GM19395 (cell line): ENCODE measurements around the gene PCYT2.

Experiments used
- ATAC-seq: cut with Tn5 transposase; IDR thresholded peaks from one replicate; pipeline ENCODE4 v1.9.1; 2021; ENCODE audit warnings: mild to moderate bottlenecking, moderate library complexity; ENCODE audit not compliant: unreplicated experiment

The PCYT2 gene

GRCh38 chr17:81927653-81928543 is 16.7 kb upstream of the PCYT2 start, which contains the start of gene MAFG:
Gene MAFG, minus strand, starts transcription at chr17:81927735. Its CDS starts 4,550 bp downstream, at chr17:81923185.
- peak; percentile 67 for ATAC-seq

GRCh38 chr17:81927152-81927652 is 16.0 kb upstream of the PCYT2 start:
- ATAC-seq, result no peak

GRCh38 chr17:81926451-81927151 is 15.4 kb upstream of the PCYT2 start:
- ATAC-seq, result no peak

- no peak for ATAC-seq
Observed at GRCh38 chr17:81925860-81926450, 14.8 kb upstream of the PCYT2 start.

- no peak for ATAC-seq
Observed at GRCh38 chr17:81924557-81925532, 13.6 kb upstream of the PCYT2 start.

GRCh38 chr17:81923302-81924260 is 12.4 kb upstream of the PCYT2 start:
- ATAC-seq, result no peak

- no peak for ATAC-seq
Observed at GRCh38 chr17:81922566-81923301, 11.5 kb upstream of the PCYT2 start.

- no peak for ATAC-seq
Observed at GRCh38 chr17:81921996-81922565, 10.9 kb upstream of the PCYT2 start.

- no peak for ATAC-seq
Observed at GRCh38 chr17:81921537-81921862, 10.3 kb upstream of the PCYT2 start.

- ATAC-seq, result no peak
Observed at GRCh38 chr17:81920612-81921536, 9.7 kb upstream of the PCYT2 start.

- no peak for ATAC-seq
Observed at GRCh38 chr17:81918832-81919545, 7.8 kb upstream of the PCYT2 start.

- peak; percentile 28 for ATAC-seq
Observed at GRCh38 chr17:81918333-81918669, 7.1 kb upstream of the PCYT2 start.

- peak; percentile 71 for ATAC-seq
Observed at GRCh38 chr17:81917565-81918332, 6.5 kb upstream of the PCYT2 start, which contains the start of gene SIRT7. Gene SIRT7, minus strand, starts transcription at chr17:81918176. Its CDS starts 45 bp downstream, at chr17:81918131.

GRCh38 chr17:81916234-81917001 is 5.2 kb upstream of the PCYT2 start:
- ATAC-seq, result no peak

- ATAC-seq, result no peak
Observed at GRCh38 chr17:81915331-81915730, 4.1 kb upstream of the PCYT2 start.
